Fibroblast of upper back skin (primary cell): Measurements from ENCODE around the gene CTNNA3.

Experiments
- DNase-seq: peaks from one replicate; pipeline ENCODE4 v3.0.0-alpha.2; 2013

CTNNA3 gene

DNA sequence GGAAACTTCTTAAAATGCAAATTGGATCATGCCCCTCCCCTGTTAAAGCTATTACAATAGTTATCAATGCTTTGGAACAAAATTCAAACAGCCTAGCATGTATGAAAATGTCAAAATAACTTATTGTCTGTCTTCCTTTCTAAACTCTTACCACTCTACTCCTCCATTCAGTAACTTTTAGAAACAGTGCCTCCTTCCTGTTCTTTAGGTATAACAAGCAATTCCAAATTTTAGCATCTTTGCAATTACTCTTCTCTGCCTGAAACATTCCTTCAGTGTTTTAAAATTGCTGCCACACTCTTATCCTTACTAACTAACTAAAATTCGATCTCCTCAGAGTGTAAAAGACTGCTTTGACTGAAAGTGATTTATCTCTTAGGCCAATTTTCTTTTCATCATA, 1430.6 kb downstream of the CTNNA3 start:
- no peak for DNase-seq

DNA sequence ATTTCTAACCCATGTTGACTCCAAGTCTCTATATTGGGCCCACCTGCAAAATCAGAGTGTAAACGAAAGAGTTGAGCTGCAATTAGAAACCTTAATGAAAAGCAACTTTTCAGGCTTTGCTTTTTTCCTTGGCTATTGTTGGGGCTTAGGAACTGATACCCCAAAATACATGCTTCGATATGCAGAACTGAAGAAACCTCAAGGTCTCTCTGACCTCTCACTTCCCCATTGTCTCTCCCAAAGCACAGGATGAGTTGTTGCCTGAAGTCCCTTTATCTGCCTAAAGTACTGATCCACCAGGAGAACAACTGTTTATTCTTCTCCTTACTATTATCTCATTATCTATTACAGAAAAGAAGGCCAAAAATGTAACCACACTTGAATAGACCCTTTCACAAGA, 1436.2 kb downstream of the CTNNA3 start:
- DNase-seq, result no peak

DNA sequence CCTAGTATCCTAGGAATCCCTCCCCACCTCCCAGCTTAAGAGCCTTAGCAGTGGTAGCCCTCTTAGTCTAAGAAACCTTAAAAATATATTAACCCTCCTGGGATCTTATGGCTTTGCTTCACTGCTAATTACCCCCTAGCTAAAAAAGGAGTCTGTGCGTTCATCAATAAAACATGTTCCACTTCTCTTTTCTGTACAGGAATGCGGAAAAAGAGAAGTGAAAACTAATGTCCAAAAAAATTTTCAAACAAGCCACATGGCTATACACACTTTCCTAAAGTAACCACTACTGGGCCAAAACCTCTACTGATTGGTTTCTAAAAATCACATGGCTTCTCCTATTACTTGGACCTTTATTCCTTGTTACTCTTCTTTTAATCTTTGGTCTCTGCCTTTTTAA, 1437.3 kb downstream of the CTNNA3 start:
- DNase-seq, result no peak

DNA sequence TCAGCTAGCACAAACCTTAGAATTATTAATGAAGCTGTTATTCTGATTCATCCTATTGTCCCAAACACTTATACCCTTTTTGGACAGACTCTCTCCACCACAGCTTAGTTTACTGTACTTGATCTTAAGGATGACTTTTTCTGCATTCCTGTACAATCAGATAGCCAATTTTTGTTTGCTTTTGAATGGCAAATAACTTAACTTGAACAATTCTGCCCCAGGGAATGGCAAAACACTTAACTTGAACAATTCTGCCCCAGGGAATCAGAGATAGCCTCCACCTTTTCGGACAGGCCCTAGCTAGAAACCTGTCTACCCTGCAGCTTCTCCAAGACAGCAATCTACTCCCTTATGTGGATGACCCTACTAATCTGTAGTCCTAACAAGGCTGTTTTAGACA, 1438.2 kb downstream of the CTNNA3 start:
- DNase-seq, result no peak

DNA sequence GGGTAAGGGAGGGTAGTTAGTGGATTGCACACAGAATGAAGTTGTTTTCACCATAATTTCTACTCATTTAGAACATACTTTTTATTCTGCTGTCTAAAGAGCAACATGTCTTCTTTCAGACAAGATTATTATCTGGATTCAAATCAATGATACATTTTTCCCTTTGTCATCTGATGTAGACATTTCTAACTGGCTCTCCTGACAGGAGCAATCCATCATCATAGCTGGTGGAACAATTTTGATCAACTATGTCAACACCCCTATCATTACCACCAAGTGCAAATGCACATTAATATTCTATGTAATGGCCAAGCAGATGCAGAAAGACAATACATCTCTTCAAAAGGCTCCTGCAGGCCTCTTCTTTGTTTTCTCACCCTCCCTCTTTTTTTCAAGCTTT, 1443.0 kb downstream of the CTNNA3 start:
- DNase-seq, result no peak

DNA sequence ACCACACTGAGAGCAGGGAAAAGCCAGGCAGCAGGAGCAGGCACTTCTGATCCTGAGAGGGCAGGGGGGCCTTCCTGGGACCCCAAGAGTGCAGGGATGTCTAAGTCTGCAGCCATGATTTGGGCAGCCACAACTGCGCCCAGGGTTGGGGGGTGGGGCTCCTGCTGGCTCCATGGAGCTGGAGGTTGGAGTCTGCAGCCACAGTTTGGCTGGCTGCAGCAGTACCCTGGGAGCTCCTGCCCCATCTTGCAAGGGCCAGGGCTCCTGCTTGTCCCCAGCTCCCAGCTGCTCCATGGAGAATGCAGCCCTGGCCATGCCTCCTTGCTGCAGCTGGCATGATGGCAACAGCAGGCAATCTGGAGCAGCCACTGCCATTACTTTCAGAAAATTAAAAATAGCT, 1449.8 kb downstream of the CTNNA3 start:
- no peak for DNase-seq

DNA sequence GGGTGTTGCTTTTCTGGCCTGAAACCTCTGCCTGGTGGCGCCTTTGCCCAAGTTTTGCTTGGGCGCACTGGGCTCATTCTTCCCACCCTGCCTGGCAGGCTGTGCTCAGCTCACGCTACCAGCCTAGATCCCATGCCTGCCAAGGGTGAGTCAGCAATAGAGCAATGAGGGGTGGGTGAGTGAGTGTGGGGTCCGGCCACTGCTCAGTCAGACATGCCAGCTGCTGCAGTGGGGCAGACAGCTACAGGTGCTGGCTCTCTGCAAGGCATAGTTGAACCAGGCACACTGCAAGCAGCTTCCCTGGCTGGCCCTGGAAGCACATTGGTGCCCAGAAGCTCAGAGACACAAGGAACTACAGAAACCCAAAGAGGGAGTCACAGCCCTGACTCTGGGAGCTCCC, 1451.0 kb downstream of the CTNNA3 start:
- DNase-seq, result no peak

DNA sequence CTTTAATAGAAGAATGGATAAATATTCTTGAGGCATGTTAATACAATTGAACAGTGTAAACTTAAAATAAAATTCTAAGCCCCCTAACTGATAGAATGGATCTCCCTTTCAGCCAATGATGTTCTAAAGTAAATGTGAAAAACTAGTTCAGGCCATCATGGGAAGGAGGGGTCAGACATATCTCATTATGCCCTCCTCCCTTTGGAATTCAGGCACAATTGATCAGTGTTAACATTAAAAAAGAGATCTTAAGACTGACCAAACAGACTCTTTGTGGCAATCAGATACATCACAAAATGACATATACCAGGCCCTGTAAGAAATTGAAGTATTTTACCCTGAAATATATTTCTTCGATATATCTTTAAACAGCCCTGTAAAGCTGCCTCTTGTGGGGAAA, 1453.1 kb downstream of the CTNNA3 start:
- DNase-seq, result no peak

DNA sequence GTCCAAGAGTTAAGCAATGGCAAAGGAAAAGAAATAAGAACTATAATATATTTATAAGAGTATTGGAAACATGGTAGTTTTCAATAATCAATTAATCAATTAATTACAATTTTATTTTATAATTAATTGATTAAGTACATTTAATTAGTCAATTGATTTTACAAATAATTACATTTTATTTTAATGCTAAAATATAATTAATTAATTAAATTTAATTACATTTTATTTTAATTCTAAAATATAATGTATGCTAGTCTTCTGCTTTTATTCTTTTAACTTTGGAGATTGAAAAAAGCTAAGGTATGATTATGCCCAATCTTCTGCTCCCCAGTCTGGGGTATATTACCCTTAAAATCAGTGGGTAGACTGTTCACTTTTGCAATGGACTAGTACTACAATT, 1456.9 kb downstream of the CTNNA3 start:
- DNase-seq, result no peak

DNA sequence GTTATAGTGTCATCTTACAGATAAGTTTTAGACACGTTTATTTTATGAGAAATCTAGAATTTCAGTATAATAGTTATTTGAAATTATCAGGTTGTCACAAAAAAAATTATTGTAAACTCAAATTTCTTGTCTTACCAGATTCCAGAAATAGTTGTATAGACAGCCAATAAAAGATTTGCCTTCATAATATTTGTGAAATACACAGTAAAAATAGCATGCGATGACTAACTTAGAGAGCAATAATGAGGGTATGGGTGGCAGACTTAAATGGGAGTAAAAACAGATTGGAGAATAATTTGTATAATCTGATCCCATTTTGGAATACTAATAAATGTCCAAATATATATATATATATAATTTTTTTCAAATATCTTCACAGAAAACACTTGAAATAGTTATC, 1457.7 kb downstream of the CTNNA3 start:
- DNase-seq, result no peak

DNA sequence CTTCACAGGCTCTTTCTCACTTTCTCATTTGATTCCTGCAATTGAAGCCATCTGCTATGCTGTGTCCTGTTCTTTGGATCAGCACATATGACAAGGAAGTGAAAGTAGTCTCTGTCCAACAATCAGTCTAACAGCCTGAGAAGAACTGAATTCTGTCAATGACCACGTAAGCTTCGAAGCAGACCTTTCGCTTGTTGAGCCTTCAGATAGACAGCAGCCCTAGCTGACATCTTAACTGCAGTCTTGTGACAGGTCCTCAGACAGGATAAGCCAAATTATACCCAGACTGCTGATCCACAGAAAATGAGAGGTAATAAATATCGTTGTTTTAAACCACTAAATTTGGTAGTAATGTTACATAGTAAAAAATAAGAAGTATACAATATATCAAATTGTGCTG, 1461.1 kb downstream of the CTNNA3 start:
- no peak for DNase-seq

DNA sequence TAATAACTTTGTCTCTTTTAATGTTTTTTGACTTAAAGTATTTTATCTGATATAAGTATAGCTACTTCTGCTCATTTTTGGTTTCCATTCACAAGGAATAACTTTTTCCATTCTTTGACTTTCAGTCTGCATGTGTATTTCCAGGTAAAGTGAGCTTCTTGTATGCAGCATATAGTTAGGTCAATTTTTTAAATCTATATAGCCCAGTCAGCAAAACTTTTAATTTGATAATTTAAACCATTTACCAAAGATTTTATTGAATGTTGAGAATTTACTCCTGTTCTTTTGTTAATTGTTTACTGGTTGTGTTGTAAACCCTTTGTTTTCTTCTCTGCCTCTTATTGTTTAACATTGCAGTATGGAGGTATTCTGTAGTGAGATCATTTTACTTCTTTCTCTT, 1467.1 kb downstream of the CTNNA3 start:
- no peak for DNase-seq

DNA sequence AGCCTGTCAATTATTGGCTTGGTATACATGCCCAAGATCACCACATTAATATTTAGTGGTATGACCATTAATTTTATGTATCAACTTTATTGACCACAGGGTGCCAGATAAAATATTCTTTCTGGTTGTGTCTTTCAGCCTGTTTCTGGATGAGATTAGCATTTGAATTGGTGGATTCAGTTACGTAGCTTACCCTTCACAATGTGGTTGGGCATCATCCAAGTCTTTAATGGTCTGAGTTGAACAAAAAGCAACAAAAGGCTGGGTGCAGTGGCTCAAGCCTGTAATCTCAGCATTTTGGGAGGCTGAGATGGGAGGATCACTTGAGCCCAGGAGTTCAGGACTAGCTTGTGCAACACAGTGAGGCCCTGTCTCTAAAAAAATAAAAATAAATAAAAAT, 1472.3 kb downstream of the CTNNA3 start:
- no peak for DNase-seq

DNA sequence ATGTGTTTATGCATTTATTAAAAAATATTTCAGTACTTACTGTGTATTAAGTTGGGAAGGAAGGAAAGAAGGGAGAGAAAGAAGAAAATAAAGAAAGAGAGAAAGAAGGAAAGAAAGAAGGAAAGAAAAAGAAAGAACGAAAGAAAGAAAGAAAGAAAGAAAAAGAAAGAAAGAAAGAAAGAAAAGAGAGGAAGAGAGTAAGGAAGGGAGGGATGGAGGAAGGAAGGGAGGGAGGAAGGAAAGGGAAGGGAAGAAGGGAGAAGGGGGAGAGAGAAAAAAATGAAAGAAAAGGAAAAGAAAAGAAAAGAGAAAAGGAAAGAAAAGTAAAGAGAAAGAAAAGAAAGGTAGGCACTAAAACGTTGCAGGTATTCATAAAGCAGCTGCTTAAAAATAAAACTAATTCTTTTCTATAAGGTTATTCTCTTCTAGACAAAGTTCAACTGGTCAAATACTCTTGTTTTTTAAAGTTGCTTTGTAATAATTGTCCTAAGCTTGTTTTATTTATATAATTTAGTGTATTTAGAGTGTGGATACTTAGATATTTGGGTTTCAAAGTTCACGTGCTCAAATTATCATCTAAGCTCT, 1473.4 kb downstream of the CTNNA3 start:
- DNase-seq, result no peak

DNA sequence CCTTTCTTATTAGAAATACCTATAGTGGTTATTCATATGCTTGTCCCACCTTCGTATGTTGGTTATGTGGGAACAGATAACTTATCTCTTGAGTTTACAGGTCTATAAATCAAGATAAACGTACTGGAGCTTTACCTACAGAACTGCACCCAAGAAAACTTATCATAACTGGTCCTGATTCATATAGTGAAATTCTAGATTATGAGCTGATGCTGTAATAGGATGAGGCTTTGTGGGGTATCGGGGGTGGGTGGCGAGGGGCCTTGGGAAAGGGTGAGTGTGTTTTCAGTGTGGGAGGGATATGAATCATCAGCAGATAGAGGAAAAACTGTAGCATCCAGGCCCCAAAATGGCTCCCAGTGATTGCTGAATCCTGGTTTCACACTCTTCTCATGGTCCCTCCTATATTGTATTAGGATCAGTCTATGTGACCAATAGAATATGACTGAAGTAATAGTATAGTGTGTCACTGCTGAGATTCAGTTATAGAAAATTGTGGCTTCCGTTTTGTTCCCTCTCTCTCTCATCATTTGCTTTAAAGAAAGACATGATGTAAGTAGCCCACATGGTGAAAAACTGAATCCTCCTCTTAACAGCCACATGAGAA, 1476.9 kb downstream of the CTNNA3 start:
- peak; percentile 23 for DNase-seq

DNA sequence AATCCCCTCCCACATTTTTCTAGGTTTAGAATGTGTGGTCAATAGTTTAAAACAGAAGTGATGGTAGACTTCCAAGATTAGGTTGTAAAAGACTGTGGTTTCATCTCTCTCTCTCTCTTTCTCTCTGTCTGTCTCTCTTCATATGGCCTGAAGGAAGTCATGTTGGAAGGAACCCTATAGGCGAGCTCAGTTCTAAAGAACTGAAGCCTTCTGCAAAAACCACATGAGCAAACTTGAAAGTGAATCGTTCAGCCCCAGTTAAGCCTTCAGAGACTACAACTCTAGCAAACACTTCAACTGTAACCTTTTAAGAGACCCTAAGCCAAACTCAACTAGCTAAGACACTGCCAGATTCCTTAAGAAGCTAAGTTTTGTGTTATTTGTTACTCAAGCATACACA, 1477.7 kb downstream of the CTNNA3 start:
- DNase-seq, result no peak

DNA sequence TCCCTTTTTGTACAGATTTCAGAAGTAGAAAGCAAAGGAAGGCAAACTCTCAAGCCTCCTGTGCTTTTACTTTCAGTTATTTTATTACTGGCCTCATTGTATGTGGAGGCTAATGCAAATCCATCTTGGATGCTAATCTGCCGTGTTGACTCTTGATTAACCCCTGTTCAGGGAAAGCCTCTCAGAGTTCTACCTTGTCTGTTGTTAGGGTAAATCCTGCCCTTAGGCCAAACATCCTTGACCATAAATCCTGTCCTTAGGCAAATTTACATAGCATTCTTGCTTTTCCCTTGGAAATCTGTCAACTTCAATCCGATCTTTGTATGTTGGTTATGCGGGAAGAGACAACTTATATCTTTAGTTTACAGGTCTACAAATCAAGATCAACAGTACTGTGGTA, 1480.1 kb downstream of the CTNNA3 start:
- DNase-seq, result no peak

DNA sequence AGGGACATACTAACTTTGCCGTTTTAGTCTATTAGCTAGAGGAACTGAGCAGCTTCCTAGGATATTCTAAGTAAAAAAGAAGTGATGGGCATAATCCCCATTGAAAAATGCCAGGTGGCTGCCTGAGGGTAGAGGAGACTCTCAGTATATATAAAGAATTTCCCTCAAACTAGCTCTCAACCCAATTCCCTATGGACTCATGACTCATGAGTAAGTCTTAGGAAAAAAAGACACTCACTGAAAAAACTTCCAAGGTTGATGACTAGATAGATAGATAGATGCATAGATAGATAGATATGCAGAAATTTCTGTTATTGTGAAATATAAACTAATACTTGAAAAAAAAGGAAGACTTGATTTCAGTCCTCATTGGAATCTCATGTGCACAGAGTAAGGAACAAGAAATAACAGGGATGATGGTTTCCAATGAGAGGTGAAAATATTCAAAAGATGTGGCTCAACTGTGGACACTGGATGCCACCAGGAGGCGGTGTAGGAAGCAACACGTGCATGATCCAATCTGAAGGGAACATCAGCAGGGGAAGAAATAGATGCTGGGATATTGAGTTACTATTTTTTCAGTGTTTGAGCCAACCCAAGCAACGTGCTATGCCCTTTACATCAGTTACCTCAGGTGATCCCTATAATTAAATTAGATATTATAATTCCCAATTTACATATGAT, 1481.1 kb downstream of the CTNNA3 start:
- DNase-seq, result peak; percentile 71

DNA sequence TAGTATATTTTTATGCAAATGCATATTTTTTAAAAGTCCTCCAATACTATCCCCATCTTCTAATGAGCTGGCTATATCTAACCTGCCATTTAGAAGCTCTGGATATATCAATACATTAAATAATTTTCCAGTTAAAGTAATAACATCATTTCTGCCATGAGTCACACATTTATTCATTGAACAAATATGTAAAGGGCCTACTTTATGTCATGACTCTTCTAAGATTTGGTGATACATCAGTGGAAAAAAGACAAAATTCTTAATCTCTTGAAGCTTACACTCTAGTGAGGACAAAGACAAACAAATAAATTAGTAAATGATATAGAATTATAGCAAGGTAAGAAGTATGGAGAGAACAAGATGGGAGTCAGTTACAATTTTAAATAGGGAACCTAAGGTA, 1487.0 kb downstream of the CTNNA3 start:
- no peak for DNase-seq

DNA sequence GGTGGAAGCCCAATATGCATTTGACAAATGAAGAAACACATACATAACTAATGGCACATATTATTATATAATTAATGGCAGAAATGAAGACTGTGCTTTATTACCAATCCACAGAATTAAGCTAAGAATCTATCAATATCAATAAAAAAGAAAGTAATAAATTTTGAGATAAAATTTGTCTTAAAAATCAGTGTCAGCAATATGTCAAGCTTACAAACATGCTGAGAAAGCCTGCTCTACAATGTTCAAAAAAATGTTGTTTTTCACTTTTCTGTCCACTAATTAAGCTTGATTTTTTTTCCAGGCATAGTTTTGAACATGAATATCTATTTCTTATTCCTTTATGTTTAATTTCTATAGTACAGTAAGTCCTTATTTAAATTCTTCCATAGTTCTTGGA, 1491.2 kb downstream of the CTNNA3 start:
- DNase-seq, result no peak

DNA sequence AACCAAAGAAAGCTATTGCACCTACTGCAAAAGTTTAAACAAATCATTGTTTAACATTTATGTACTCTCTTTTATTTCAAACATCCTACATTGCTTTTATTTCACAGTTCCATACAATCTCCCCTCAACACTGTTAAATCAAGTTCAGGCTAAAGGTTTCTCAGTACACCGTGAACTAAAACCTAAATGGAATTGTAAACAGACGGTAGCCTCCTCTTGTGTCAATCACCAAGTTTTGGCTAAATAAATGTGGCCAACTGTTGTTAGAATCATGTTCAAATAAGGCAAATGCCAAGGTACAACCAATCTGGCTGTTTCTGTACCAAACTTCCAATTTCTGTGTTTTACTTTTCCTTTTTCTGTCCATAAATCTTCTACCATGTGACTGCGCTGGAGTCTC, 1493.9 kb downstream of the CTNNA3 start:
- DNase-seq, result no peak

DNA sequence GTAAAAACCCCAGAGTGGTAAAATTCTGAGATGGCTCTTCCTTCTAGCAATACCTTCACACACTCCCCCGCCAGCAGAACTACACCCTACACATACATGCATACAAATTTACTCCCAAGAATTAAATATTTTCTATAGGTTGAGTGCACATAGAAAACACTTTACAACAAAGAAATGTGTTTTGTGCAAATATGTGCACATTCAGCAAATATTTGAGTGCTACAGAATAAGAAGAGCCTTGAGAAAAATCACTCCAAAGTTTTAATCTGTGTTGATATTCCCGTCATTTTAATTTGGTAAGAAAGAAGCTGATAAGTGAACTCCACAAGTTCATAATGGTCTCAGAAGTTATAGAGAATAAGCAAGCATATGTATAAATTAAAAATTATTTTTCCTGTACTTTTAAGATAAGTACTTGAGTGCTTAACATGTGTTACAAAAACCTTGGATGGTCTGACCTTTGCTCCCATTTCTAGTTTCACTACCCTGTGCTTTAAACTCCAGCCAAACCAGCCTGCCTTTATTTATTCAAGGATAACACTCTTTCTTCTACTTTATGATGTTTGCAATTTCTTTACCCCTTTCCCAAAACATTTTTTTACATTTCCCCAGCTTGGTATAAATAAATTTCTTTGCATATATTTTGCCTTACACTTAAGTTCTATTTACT, 1503.7 kb downstream of the CTNNA3 start:
- no peak for DNase-seq

DNA sequence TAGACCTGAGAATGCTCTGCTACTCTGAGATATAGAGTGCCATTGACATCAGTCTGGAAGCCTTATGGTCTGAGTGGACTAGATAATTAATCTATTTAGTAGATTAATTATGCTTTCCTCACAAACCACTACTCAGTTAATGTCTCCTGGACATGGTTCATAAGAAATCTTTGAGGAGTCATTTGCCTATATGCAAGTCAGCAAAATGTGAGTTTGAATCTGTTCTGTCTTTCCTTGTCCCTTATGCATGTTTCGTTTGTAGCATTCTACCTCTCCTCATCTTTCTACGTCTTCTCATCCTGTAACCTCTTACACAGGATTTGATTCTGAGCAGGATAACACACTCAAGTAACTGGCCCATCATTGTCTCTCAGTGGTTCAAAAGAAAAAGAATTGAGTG, 1505.6 kb downstream of the CTNNA3 start:
- no peak for DNase-seq

DNA sequence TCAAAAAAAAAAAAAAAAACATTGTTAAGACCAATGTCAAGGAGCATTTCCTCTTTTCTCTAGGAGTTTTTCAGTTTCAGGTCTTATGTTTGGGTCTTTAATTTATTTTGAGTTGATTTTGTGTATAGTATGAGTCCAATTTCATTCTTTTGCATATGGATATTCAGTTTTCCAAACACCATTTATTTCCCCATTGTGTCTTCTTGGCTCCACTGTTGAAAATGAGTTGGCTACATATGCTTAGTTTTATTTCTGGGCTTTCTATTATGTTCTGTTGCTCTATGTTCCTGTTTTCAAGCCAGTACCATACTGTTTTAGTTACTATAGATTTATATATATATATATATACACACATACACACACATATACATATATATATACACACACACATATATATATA, 1506.7 kb downstream of the CTNNA3 start:
- no peak for DNase-seq
